Endothelial cell of umbilical vein (primary cell): ENCODE measurements around the gene WASF2. TPM values are rescaled to one million over a fixed set of nuclear protein-coding genes. Genes with fewer than 3 reads are reported as not detected.

Source experiments
- BruUV-seq: library from RNA; stranded (reverse); fragments of 400-500 nt; replicated peaks from 2 replicates; lab custom pipeline; 2021; lab: Mats Ljungman, UMichigan
- CTCF ChIA-PET: fragments of 300-600, 350-600 bp; sonication (Branson Sonifier 250); formaldehyde crosslinking; loops from one replicate; lab custom pipeline; 2021; ENCODE audit warnings: antibody characterized with exemption, inconsistent platforms; lab: Charles Lee
- POLR2A ChIA-PET: fragments of 300-600, 350-600 bp; sonication (Branson Sonifier 250); formaldehyde crosslinking; loops from one replicate; lab custom pipeline; 2021; ENCODE audit warnings: antibody characterized with exemption, inconsistent platforms; lab: Charles Lee
- DNase-seq: peaks from one replicate; pipeline ENCODE4 v3.0.0-alpha.2; 2011; ENCODE audit warnings: low read depth, low spot score
- FAIRE-seq: peaks from 2 replicates; lab custom pipeline; 2011; peaks lifted over from hg19 to GRCh38; lab: Jason Lieb, UNC
- H2AFZ ChIP-seq: 2 replicates; pipeline ENCODE4 v1.6.0; 2012; ENCODE audit warnings: low read depth, low read length, control low read depth, inconsistent platforms
- H3K27ac ChIP-seq: 2 replicates; pipeline ENCODE4 v1.5.1; 2011; ENCODE audit warnings: low read depth, mild to moderate bottlenecking, control low read depth, low read length, moderate library complexity; ENCODE audit not compliant: insufficient read depth
- H3K27me3 ChIP-seq, 2 experiments: 2 replicates each; pipeline versions ENCODE4 v1.6.0 to v1.6.1; 2011; ENCODE audit warnings: low read length in 2 of 2, mixed read lengths in 1 of 2; ENCODE audit not compliant: control insufficient read depth in 2 of 2, insufficient read depth in 2 of 2
- H3K36me3 ChIP-seq, 2 experiments: 2 replicates in 1 of 2; 3 replicates in 1 of 2; pipeline ENCODE4 v1.5.1; 2011; ENCODE audit warnings: low read length in 2 of 2, mild to moderate bottlenecking in 1 of 2, moderate library complexity in 1 of 2; ENCODE audit not compliant: control insufficient read depth in 2 of 2, insufficient read depth in 2 of 2; ENCODE audit errors: extremely low read depth in 1 of 2
- H3K4me1 ChIP-seq: 3 replicates; pipeline ENCODE4 v1.5.1; 2011; ENCODE audit warnings: mild to moderate bottlenecking, low read length; ENCODE audit not compliant: control insufficient read depth, insufficient read depth; ENCODE audit errors: extremely low read depth
- H3K4me2 ChIP-seq: 2 replicates; pipeline ENCODE4 v1.6.1; 2011; ENCODE audit warnings: low read length, control low read depth, mixed read lengths; ENCODE audit not compliant: insufficient read depth
- H3K4me3 ChIP-seq, 3 experiments: fragments of 200-600 bp in 1 of 3; sonication (generic), shearing (Covaris generic) in 1 of 3; replicated peaks in 1 of 3; 2 replicates each; pipeline ENCODE4 v1.5.1; 2011 to 2016; ENCODE audit warnings: control low read depth in 3 of 3, low read length in 3 of 3, mild to moderate bottlenecking in 2 of 3, inconsistent platforms in 1 of 3, low read depth in 1 of 3, moderate library complexity in 1 of 3; ENCODE audit not compliant: insufficient read depth in 1 of 3
- H3K79me2 ChIP-seq: 2 replicates; pipeline ENCODE4 v1.6.0; 2012; ENCODE audit warnings: low read length, inconsistent platforms; ENCODE audit not compliant: control insufficient read depth, insufficient read depth
- H3K9ac ChIP-seq: replicated peaks from 2 replicates; pipeline ENCODE3; 2011; ENCODE audit warnings: low read length, control low read depth; ENCODE audit not compliant: insufficient read depth; ENCODE audit errors: extremely low read depth
- H3K9me1 ChIP-seq: replicated peaks from 3 replicates; pipeline ENCODE4 v1.6.0; 2011; ENCODE audit warnings: mild to moderate bottlenecking, low read length; ENCODE audit not compliant: control insufficient read depth, insufficient read depth; ENCODE audit errors: extremely low read depth
- H3K9me3 ChIP-seq: replicated peaks from 2 replicates; pipeline ENCODE4 v1.5.1; 2012; ENCODE audit warnings: low read length, inconsistent platforms; ENCODE audit not compliant: control insufficient read depth, insufficient read depth
- H4K20me1 ChIP-seq: replicated peaks from 2 replicates; pipeline ENCODE3; 2011; ENCODE audit warnings: mild to moderate bottlenecking, low read length; ENCODE audit not compliant: control insufficient read depth, insufficient read depth; ENCODE audit errors: extremely low read depth
- CTCF ChIP-seq, 2 donors: IDR thresholded peaks; 1 replicate in 1 of 2; 2 replicates in 1 of 2; pipeline ENCODE4 v1.5.1; 2011; ENCODE audit warnings: low read length in 2 of 2, mild to moderate bottlenecking in 2 of 2, moderate library complexity in 2 of 2, control low read depth in 1 of 2, inconsistent platforms in 1 of 2, low read depth in 1 of 2; ENCODE audit not compliant: insufficient read depth in 1 of 2; ENCODE audit errors: extremely low read depth in 1 of 2
- JUN ChIP-seq: IDR thresholded peaks from 2 replicates; pipeline ENCODE4 v1.6.1; 2011; ENCODE audit warnings: borderline replicate concordance, low read depth; ENCODE audit not compliant: insufficient read length, insufficient read depth
- POLR2AphosphoS5 ChIP-seq: IDR thresholded peaks from 2 replicates; pipeline ENCODE4 v1.6.1; 2012; ENCODE audit warnings: low read depth, mild to moderate bottlenecking, control low read depth, low read length, moderate library complexity; ENCODE audit not compliant: insufficient read depth
- dilution Hi-C: fragments of 300-500 bp; cut with MboI; formaldehyde crosslinking; loops from one replicate; pipeline ENCODE4 v1.15.0; 2019; ENCODE audit warnings: low sequenced_read_pairs; ENCODE audit not compliant: extremely low pct_ligation_motif_present
- intact Hi-C: fragments of 100-400 bp; cut with micrococcal nuclease; formaldehyde crosslinking; loops from one replicate; pipeline ENCODE4 v1.10.0; 2022
- polyA plus RNA-seq, 4 experiments: library from polyadenylated mRNA; depleted of rRNA in 3 of 4; stranded (reverse) in 3 of 4; unstranded in 1 of 4; fragments of >200 nt; gene quantifications; 2 replicates each; pipeline versions ENCODE4 v1.2.1 to v1.2.3, GENCODE V29; 2011 to 2012; ENCODE audit warnings: missing spikeins in 1 of 4
- total RNA-seq: library from RNA; stranded (reverse); gene quantifications from 2 replicates; pipeline ENCODE4 v1.2.3, GENCODE V29; 2021

WASF2 gene
- total and polyA plus RNA-seq, 2 donors (not counting 3 experiments of a cell fraction or from before 2014, with no cell fraction given): 76.9 to 172 TPM

GRCh38 chr1:27392778-27393635, 97.0 kb downstream of the WASF2 start:
- dilution Hi-C loops (no loop called here), intact Hi-C loops (loop anchor here (1.0 to 10.0 kb wide), 7 partner anchors 27 to 351 kb away; partner anchors contain the start of genes MAP3K6 and TMEM222)
- Histone ChIP-seq H3K36me3 (no peaks in the 10 kb centered on the region), H3K9ac (peak overlapping the region; percentile 87), H3K27me3 (no peaks in the 10 kb centered on the region), H3K9me1 (no peaks in the 10 kb centered on the region), H3K4me2 (peak overlapping the region; percentile 84), H4K20me1 (no peaks in the 10 kb centered on the region), H3K4me3 (peak overlapping the region; percentile 46 to 80 (median 70)), H3K4me1 (peaks cover 21% of the 10 kb centered on the region), H2AFZ (peak overlapping the region; percentile 91), H3K27ac (peak overlapping the region; percentile 73), H3K9me3 (no peaks in the 10 kb centered on the region), H3K79me2 (peaks cover 5% of the 10 kb centered on the region)
- POLR2A ChIA-PET: no interaction called here
- BruUV-seq: no TSS peak
- CTCF ChIA-PET: interaction anchor here (1.0 to 6.6 kb wide), 4 partner anchors 27 to 214 kb away, joined by 3 to 45 read pairs (median 4); partner anchors contain the start of gene MAP3K6
- DNase-seq (no peak), FAIRE-seq (no peak)
- TF ChIP-seq POLR2AphosphoS5 (no peak), JUN (no peak), CTCF (IDR thresholded peaks at IDR 0.05; ENCODE audit: extremely low read depth in 1 of 2, insufficient read depth in 1 of 2, low read depth in 1 of 2, low read length in 2 of 2) (peak; percentile 14 to 38)
